ENCODE results near the gene CD80. TPM values are rescaled to one million over a fixed set of nuclear protein-coding genes. Genes with fewer than 3 reads are reported as not detected.

Gene CD80
- total and polyA plus RNA-seq, 9 of the 15 experiments (the other 6 are each of a cell fraction or from before 2014, with no cell fraction given) = 3.0 to 8.2 (median 5.7) TPM

- TF ChIP-seq MLLT1 (IDR thresholded peaks at IDR 0.05) = no peak
These were observed 48.7 kb downstream of the CD80 start (continued) for GRCh38 chr3:119510690-119511089.

GRCh38 chr3:119508172-119508845 is 51.1 kb downstream of the CD80 start:
- no peak overlapping the region for H2AFZ ChIP-seq (ENCODE audit: low read depth, low read length)
- peak overlapping the region in 1 of 2 experiments; percentile 37; a peak in 1 of 4 replicates for H3K9ac ChIP-seq (ENCODE audit: insufficient read depth in 1 of 2, low read depth in 2 of 2, low read length in 2 of 2)
- no TSS peak for BruUV-seq (replicated peaks)
- no peak overlapping the region for H3K4me2 ChIP-seq (ENCODE audit: insufficient read depth, low read length)
- intact Hi-C loops (cut with micrococcal nuclease) (no loop called here), in situ Hi-C loops (cut with MboI) (no loop called here)
- peak overlapping the region; percentile 56 for H3K27ac ChIP-seq (ENCODE audit: extremely low read depth, low read depth, low read length)
- H3K79me2 ChIP-seq (ENCODE audit: control insufficient read depth, insufficient read depth, low read length) = peaks cover 35% of the 10 kb centered on the region
- peaks cover 73% of the 10 kb centered on the region for H3K36me3 ChIP-seq (ENCODE audit: control insufficient read depth, insufficient read depth, low read length)
- ChIA-PET CTCF (ENCODE audit: low intra/inter-chr PET ratio) (no interaction called here), POLR2A (interaction anchor here (0.9 to 1.4 kb wide), 4 partner anchors 8 to 23 kb away, joined by 3 to 12 read pairs (median 6); partner anchors contain the start of gene TIMMDC1)
- DNase-seq (ENCODE audit: extremely low read depth in 1 of 4, low spot score in 3 of 4) (peak in 3 of 4 experiments; percentile 7 to 71 (median 57)), FAIRE-seq (peak; percentile 95), ATAC-seq (peak; percentile 92)
- no peaks in the 10 kb centered on the region for H3K9me1 ChIP-seq (ENCODE audit: control insufficient read depth, insufficient read depth, low read length)
- H3K9me3 ChIP-seq (replicated peaks; ENCODE audit: control insufficient read depth, insufficient read depth, low read depth, low read length) = no peaks in the 10 kb centered on the region
- H3K27me3 ChIP-seq (ENCODE audit: control insufficient read depth in 2 of 2, insufficient read depth in 2 of 2, low read length in 2 of 2) = no peaks in the 10 kb centered on the region
- 33% methylated on average over 1 of the region's 1 CpG for WGBS (ENCODE audit: insufficient coverage, low coverage, missing lambda C conversion rate)
- H4K20me1 ChIP-seq (replicated peaks; ENCODE audit: control insufficient read depth, insufficient read depth, low read length) = no peaks in the 10 kb centered on the region
- H3K4me1 ChIP-seq (replicated peaks in 1 of 2; ENCODE audit: control insufficient read depth in 2 of 2, insufficient read depth in 2 of 2, low read length in 2 of 2) = peaks cover 0 to 19% of the 10 kb centered on the region in 2 experiments; a peak in 3 of 5 replicates
- no peak overlapping the region for H3K4me3 ChIP-seq
- TF ChIP-seq MEIS2 (IDR thresholded peaks at IDR 0.05; ENCODE audit: partially characterized antibody) = peak; percentile 30
- TF ChIP-seq ZNF431 (CRISPR knock-in tag; IDR thresholded peaks at IDR 0.05) = peak; percentile 67; the same call in 1 of the 2 replicates
- TF ChIP-seq ZNF592 (IDR thresholded peaks at IDR 0.05) = peak; percentile 69; the same call in 1 of the 2 replicates
- no peak for TF ChIP-seq MEF2D (tag; conservative IDR thresholded peaks at IDR 0.05; ENCODE audit: low read depth)
- TF ChIP-seq TEAD4 (IDR thresholded peaks at IDR 0.05; ENCODE audit: low read length) = peak; percentile 14; the same call in 1 of the 2 replicates
- no peak for TF ChIP-seq TEAD4 (CRISPR knock-in tag; IDR thresholded peaks at IDR 0.05; ENCODE audit: borderline replicate concordance)
- no peak for TF ChIP-seq SLC30A9 (CRISPR knock-in tag; IDR thresholded peaks at IDR 0.05)
- peak; percentile 57 for TF ChIP-seq TCF3 (CRISPR knock-in tag; IDR thresholded peaks at IDR 0.05)
- TF ChIP-seq MYC (IDR thresholded peaks at IDR 0.05; ENCODE audit: low read depth, low read length) = peak; percentile 43; the same call in 1 of the 2 replicates
- no peak for TF ChIP-seq MYC (CRISPR knock-in tag; IDR thresholded peaks at IDR 0.05; ENCODE audit: borderline replicate concordance, low read depth)
- TF ChIP-seq EP300 (IDR thresholded peaks at IDR 0.05; ENCODE audit: low read length) = peak; percentile 47; the same call in 1 of the 2 replicates
- TF ChIP-seq TAF15 (IDR thresholded peaks at IDR 0.05; ENCODE audit: low read depth, low read length) = no peak
- TF ChIP-seq ZNF561 (CRISPR knock-in tag; conservative IDR thresholded peaks at IDR 0.05) = no peak

Measured in K562 (cell line).